Fibroblast of skin of left biceps (primary cell): ENCODE data around the gene MORC3.
"Not testable (repeated sequence)": the region's sequence is repeated elsewhere in the genome, so short reads cannot be mapped to it uniquely, and the experiment has no call there.

ENCODE experiments used
- DNase-seq, 2 experiments: peaks; one replicate each; pipeline ENCODE4 v3.0.0-alpha.2; 2013; ENCODE audit warnings: low read depth in 2 of 2

MORC3 gene, protein sequence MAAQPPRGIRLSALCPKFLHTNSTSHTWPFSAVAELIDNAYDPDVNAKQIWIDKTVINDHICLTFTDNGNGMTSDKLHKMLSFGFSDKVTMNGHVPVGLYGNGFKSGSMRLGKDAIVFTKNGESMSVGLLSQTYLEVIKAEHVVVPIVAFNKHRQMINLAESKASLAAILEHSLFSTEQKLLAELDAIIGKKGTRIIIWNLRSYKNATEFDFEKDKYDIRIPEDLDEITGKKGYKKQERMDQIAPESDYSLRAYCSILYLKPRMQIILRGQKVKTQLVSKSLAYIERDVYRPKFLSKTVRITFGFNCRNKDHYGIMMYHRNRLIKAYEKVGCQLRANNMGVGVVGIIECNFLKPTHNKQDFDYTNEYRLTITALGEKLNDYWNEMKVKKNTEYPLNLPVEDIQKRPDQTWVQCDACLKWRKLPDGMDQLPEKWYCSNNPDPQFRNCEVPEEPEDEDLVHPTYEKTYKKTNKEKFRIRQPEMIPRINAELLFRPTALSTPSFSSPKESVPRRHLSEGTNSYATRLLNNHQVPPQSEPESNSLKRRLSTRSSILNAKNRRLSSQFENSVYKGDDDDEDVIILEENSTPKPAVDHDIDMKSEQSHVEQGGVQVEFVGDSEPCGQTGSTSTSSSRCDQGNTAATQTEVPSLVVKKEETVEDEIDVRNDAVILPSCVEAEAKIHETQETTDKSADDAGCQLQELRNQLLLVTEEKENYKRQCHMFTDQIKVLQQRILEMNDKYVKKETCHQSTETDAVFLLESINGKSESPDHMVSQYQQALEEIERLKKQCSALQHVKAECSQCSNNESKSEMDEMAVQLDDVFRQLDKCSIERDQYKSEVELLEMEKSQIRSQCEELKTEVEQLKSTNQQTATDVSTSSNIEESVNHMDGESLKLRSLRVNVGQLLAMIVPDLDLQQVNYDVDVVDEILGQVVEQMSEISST

DNA sequence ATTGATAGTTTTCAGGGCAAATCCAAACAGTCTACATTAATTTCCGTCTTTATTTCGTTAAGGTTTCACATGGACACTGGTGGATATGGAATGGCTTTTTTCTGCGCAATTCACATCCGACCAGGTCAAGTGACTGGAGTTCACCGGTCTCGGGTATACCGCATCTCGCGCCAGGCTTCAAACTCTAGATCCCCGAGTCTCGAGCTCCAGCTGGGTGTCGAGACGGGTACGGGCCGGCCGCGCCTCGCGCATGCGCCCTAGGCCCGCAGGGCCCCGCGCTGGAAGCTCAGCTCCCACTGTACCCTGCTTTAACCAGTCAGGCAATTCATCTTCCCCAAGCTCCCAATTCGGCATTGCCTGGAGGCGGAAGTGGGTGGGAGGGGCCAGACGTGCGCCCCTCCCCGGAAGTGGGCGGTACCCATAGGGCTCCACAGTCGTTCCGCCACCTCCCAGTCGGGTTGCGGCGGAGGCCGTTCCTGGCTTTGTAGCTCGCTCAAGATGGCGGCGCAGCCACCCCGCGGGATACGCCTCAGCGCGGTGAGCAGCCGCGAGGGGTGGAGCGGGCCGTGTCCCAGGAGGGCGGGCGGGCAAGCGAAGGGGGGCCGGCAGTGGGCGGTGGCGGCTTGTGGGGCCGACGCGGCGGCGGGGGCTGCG is at the start of gene MORC3:
MORC3 (plus strand) TSS at position 431 of the 654 bp plus-strand sequence; CDS start at position 499, 68 bp downstream.
- DNase-seq, result peak; percentile 98

DNA sequence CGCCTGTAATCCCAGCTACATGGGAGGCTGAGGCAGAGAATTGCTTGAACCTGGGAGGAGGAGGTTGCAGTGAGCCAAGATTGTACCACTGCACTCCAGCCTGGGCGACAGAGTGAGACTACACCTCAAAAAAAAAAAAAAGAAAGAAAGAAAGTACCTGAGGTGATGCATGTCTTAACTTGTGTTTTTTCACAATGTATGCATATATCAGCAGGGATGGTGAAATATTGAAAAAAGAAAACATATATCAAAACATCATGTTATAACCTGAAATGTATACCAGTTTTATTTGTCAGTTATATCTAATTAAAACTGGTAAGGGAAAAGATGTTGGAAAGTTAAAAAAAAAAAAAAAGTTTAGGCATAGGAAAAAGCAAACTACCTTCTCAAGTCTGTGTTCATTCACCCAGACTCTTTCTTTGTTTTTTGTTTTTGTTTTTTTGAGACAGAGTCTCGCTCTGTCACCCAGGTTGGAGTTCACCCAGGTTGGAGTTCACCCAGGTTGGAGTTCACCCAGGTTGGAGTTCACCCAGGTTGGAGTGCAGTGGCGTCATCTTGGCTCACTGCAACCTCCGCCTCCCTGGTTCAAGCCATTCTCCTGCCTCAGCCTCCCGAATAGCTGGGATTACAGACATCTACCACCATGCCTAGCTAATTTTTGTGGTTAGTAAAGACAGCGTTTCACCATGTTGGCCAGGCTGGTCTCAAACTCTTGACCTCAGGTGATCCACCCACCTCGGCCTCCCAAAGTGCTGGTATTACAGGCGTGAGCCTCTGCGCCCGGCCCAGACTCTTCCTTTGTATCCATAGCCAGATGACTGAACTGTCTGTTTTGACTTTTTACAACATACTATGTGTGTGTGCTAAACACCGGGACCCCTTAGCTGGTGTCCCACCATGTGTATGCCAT is 49.0 kb upstream of the MORC3 start:
- DNase-seq, result not testable (repeated sequence)

DNA sequence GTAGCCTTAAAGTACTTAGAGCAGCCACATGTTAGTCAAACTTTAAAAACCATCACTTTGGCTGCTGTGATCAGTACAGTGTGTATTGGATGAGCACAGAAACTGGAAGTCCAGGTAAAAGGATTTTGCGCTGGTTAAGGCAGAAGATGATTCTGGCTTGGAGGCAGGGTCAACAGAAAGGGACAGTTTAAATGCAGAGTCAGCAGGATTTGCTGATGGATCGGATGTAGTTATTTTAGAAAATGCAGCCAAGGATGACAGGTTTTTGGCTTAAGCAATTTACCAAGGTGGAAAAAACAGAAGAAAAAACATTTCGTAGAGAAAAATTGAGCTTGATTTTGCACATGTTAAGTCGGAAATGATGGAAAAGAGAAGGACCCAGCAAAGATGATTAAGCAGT is 45.9 kb upstream of the MORC3 start:
- no peak for DNase-seq

DNA sequence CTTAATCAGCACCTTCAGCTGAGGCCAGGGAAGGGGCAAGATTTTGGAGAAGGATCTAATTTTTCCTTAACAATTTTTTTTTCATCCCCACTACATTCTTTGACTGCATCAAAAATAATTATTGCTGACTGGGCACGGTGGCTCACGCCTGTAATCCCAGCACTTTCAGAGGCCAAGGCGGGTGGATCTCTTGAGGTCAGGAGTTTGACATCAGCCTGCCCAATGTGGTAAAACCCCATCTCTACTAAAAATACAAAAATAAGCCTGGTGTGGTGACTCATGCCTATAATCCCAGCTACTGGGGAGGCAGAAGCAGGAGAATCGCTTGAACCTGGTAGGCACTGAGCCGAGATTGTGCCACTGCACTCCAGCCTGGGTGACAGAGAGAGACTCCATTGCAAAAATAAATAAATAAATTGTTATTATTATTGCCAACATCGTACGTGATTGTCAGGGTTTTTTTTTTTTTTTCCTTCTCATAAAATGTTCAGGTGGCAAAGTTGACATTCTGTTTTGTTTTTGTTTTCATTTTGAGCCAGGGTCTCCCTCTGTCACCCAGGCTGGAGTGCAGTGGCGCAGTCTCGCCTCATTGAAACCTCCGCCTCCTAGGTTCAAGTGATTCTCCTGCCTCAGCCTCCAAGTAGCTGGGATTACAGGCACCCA is 37.3 kb upstream of the MORC3 start:
- DNase-seq, result no peak

DNA sequence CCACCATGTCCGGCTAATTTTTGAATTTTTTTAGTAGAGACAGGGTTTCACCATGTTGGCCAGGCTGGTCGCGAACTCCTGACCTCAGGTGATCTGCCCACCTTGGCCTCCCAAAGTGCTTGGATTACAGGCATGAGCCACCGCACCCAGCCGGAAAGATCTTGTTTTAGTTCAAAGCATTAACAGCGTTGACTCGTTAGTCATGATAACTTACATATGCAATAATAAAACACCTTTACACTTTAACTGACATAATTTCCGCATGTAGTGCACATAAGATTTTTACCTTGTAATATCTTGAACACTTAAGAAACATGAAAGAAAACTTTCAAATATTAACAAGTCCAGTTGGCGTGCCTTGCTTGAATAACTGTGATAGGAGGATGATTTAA is 36.8 kb upstream of the MORC3 start:
- DNase-seq, result not testable (repeated sequence)

DNA sequence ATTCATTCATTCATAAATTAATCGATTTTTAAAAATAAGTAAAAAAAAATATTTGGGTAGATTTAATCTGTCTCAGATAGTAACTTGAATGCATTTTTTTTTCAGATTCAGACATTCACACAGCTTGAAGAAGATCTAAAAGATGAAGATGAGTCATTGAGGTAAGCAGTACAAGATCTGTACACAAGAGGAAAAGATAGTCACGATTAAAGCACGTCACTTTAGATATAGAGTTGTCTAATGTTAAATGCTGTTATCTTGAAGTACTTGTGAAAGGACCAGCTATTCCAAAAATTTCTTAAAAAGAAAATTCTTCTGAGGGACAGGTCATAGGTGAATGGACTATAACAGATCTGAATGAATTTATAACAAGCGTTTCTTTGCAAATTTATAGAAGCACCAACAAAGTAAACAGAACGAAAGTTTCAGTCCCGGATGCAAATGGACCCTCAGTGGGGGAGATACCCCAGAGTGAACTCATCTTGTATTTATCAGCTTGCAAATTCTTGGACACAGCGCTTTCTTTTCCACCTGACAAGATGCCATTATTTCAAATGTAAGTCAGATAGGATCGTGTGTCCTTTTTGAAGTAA is 31.2 kb upstream of the MORC3 start:
- DNase-seq, result no peak

DNA sequence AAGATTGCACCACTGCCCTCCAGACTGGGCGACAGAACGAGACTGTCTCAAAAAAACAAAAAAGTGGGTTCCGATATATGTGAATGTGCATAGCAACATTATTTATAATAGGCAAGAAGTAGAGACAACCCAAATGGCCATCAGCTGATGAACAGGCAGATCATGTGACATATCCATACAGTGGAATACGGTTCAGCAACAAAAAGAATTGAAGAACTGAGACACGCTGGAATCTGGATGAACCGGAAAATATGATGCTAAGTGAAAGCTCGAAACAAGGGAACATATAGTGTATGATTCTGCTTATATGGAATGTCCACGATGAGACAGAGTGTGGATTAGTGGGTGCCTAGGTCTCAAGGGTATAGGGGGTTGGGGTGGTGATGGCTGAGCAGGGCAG is 28.5 kb upstream of the MORC3 start:
- no peak for DNase-seq

DNA sequence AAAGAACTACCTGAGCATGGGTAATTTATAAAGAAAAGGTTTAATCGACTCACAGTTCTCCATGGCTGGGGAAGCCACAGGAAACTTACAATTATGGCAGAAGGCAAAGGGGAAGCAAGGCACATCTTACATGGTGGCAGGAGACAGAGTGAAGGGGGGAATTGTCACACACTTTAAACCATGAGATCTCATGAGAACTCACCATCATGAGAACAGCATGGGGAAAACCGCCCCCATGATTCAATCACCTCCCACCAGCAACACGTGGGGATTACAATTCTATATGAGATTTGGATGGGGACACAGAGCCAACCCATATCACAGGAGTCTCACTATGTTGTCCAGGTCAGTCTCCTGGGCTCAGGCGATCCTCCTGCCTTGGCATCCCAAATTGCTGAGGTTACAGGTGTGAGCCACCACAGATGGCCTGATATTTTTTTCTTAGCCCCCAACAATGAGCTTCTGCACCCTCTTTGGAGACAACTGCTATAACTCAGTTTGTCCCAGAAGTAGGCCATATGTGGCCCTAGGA is 22.5 kb upstream of the MORC3 start:
- DNase-seq, result no peak

DNA sequence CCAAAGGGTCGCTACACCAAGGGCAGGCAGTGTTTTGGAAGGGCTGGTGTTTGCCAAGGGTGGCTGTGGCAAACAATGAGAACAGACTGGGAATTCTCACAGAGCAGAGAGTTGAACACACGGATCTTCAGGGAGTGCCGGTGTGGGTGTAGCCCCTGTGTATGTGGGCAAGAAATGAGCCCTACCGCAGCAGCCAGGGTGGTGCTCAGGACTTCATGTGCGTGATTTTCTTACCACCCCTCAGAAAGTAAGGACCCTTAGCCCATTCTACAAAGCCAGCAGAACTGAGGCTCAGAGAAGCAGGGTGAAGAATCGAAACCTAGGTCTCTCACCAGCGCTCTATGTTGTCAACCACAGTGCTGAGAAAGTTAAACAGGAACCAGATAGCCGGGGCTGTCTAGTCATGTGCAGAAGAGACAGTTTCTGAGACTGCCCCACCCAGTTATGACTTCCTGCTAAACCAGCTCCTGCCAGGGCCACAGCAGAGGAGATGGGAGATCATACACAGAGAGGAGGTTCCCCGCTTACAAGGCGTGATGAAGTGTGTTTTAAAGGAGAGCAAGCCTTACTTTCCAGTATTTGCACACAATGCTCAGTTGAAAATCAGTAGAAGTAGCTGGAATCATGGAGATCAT is 21.9 kb upstream of the MORC3 start:
- no peak for DNase-seq

DNA sequence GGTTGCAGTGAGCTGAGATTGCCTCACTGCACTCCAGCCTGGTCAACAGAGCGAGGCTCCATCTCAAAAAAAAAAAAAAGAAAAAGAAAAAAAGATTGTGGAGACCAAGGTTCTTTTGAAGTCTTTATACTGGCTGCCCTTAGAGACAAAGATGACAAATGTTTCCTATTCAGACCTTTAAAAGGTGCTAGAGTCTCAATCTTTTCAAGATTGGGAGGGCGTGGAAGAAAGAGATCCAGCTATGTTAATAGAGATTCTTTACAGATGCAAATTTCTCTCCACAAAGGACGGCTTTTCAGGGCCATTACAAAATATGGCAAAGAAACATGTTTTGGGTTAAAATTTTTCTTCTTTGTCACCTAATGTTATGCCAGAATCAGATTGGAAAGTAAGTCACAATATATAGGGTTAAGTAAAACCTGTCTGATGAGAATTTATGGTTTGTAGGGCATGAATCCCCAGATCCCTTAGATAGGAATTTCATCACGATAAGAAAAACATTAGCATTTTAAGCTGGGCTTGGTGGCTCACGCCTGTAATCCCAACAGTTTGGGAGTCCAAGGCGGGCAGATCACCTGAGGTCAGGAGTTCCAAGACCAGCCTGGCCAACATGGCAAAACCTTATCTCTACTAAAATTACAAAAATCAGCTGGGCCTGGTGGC is 13.0 kb upstream of the MORC3 start:
- DNase-seq, result no peak

DNA sequence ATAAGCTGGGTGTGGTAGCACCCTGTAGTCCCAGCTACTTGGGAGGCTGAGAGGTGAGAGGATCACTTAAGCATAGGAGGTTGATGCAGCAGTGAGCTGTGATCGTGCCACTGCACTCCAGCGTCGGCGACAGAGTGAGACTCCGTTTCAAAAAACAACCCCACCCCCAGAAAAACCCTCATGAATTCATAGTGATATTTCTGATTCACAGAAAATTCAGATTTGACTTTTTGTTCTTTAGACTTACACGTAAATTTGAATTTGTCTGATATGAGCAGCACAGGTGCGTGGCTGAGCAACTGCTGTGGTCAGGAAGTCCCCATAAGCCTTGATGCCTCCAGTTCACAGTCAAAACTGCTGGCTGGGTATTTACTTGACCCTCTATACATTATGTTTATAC is 10.0 kb upstream of the MORC3 start:
- no peak for DNase-seq

DNA sequence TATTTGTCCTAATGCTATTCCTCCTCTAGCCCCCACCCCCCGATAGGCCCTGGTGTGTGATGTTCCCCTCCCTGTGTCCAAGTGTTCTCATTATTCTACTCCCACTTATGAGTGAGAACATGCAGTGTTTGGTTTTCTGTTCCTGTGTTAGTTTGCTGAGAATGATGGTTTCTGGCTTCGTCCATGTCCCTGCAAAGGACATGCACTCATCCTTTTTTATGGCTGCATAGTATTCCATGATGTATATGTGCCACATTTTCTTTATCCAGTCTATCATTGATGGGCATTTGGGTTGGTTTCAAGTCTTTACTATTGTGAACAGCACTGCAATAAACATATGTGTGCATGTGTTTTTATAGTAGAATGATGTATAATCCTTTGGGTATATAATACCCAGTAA is 6.6 kb upstream of the MORC3 start:
- DNase-seq, result not testable (repeated sequence)

DNA sequence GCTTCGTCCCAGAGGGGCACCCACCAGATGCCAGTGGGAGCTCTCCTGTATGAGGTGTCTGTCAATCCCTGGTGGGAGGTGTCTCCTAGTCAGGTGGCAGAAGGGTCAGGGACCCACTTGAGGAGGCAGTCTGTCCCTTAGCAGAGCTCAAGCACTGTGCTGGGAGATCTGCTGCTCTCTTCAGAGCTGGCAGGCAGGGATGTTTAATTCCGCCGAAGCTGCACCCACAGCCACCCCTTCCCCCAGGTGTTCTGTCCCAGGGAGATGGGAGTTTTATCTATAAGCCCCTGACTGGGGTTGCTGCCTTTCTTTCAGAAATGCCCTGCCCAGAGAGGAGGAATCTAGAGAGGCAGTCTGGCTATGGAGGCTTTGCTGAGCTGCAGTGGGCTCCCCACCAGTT is 4.0 kb upstream of the MORC3 start:
- DNase-seq, result not testable (repeated sequence)

DNA sequence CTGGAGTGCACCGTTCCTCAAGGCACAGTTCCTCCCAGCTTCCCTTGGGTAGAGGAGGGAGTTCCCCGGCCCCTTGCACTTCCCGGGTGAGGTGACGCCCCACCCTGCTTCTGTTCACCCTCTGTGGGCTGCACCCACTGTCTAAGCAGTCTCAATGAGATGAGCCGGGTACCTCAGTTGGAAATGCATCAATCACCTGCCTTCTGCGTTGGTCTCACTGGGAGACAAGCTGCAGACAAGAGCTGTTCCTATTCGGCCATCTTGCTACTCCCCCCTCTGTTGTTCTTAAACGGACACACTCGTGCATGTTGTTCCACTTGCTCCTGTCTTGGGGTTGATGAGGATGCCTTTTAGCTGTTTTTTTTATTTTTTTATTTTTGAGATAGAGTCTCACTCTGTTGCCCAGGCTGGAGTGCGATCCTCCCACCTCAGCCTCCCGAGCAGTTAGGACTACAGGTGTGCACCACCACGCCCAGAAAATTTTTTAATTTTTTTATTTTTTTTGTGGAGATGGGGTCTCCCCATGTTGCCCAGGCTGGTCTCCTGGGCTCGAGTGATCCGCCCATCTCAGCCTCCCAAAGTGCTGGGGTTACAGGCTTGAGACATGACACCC is 3.0 kb upstream of the MORC3 start:
- no peak for DNase-seq

DNA sequence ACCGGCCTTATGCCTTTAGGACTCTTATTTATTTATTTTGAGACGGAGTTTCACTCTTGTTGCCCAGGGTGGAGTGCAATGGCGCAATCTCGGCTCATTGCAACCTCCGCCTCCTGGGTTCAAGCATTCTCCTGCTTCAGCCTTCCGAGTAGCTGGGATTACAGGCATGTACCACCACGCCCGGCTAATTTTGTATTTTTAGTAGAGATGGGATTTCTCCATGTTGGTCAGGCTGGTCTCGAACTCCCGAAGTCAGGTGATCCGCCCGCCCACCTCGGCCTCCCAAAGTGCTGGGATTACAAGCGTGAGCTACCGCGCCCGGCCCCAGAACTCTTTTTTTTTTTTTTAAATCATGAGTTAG is 611 bp upstream of the MORC3 start:
- not testable (repeated sequence) for DNase-seq

DNA sequence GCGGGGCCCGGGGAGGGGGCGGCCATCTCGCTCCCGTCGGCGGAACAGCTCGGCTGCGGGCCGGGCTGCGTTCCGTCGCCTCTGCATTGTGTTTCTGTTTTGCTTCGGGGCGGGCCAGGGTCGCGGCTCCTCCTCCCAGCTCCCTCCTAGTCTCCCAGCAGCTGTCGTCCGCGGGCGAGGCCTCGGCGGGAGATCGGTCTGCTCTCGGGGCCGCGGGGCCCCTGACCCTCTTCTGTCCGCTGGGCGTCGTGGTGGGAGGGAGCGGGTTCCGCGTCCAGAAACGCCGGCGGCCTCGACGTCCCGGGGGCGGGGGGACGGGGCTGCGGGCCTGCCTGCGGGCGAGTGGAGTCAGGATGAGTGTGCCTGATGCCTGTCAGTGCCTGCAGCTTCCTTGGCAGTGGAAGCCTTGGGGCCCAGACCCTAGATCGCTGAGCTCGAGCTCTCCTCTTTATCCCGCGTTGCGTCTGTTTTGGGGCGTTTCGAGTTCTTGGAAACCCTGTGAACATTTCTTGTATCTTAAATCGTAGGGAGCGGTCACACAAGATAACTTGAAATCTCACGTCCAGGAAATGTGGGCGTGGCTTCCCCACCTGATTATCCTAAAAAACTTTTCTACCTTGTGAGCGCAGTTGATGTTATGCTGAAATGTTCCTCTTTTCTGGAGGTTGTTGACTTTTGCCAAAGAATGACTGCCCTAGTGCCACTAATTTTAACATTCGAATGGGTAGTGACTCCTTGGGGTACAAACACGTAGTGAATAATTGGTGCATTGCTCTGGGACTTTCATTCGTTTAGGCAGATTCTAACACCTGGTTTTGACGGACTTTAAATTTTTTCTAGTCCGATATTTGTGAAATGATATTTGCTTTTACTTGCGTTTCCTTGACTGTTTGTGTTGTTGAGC is 676 bp downstream of the MORC3 start:
- DNase-seq, result no peak

DNA sequence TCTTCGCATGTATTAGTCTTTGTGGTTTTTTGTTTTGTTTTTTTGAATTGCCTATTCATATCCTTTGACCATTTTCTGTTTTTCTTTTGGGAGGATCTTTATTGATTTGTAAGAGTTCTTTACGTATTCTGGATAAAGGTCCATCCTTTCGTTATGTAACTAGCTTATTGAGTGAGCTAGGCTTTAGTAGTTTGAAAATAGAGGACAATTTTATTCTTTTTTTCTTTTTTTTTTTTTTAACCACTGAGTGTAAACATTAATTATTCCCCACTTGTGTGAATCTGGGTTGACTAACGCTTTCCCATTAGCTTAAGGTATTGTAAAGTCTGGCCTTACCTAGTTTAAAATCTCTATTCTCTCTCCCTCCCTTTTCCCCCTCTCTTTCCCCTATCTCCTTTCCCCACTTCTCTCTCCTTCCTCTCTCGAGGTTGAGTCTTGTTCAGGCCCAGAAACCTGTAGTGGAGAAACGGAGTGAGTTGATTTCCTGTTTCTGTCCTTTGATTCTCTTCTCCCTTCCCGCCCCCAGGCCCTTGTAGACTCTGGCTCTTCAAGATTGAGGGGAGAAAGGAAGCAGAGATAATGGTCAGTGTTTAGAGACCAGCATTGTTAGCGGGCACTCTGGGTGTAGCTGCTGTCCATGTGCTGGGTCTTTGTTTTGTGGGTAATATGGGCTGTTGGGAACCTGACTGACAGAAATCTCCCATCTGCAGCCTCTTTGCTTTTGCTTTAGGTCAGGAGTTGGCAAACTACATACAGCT is 1.5 kb downstream of the MORC3 start:
- no peak for DNase-seq
